ENCODE results near the gene SPAG8.

The SPAG8 gene

DNA sequence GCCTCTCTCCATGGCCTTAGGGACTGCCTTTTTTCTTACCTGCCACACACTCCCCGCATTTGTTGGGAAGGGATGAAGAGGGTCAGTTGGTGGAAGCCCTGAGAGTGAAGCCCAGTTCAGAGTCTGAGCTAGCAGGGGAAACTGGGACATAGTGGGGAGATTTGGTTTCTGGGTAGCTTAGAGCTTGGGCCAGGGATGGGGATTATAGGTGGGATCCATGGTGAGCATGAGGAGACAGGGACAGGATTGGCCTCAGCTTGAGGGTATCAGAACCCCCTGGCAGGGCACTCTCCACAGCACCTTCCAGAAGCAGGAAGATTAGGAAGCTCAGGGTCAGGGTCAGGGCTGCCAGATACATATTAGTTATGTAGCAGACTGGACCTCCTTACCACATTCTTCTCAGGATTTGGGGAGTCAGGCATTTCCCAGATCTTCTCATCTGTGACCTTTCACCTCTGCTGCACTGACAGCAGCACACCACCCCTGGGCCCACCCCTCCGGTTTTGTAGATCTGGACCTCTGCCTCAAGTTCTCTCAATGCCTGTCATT lies 40.3 kb upstream of the SPAG8 start:
- Histone ChIP-seq H3K4me3 (ENCODE audit: low read length in 2 of 2) (no peak overlapping the region), H3K9ac (ENCODE audit: low read length in 2 of 2) (no peak overlapping the region), H3K4me1 (ENCODE audit: control insufficient read depth, insufficient read depth, low read length) (peaks cover 12% of the 10 kb centered on the region), H3K36me3 (ENCODE audit: control insufficient read depth in 2 of 2, insufficient read depth in 2 of 2, low read length in 2 of 2) (peaks cover 13 to 14% of the 10 kb centered on the region in 2 donors), H3K27me3 (ENCODE audit: control insufficient read depth in 1 of 2, insufficient read depth in 2 of 2, low read length in 2 of 2) (no peaks in the 10 kb centered on the region), H3K9me3 (ENCODE audit: control insufficient read depth in 2 of 2, low read length in 2 of 2) (no peaks in the 10 kb centered on the region), H3K27ac (ENCODE audit: low read length) (no peak overlapping the region)

GRCh38 chr9:35847792-35848572 lies 35.9 kb upstream of the SPAG8 start:
- peak overlapping the region; percentile 76 for H3K27ac ChIP-seq (ENCODE audit: low read length)
- peak overlapping the region; percentile 23 to 47 for H3K9ac ChIP-seq (ENCODE audit: low read length in 2 of 2)
- peaks cover 44% of the 10 kb centered on the region for H3K4me1 ChIP-seq (ENCODE audit: control insufficient read depth, insufficient read depth, low read length)
- no peaks in the 10 kb centered on the region for H3K27me3 ChIP-seq (ENCODE audit: control insufficient read depth in 1 of 2, insufficient read depth in 2 of 2, low read length in 2 of 2)
- no peaks in the 10 kb centered on the region for H3K9me3 ChIP-seq (ENCODE audit: control insufficient read depth in 2 of 2, low read length in 2 of 2)
- peaks cover 11 to 17% of the 10 kb centered on the region in 2 donors for H3K36me3 ChIP-seq (ENCODE audit: control insufficient read depth in 2 of 2, insufficient read depth in 2 of 2, low read length in 2 of 2)
- peak overlapping the region in 1 of 2 donors; percentile 15 for H3K4me3 ChIP-seq (ENCODE audit: low read length in 2 of 2)

- peaks cover 44% of the 10 kb centered on the region for H3K4me1 ChIP-seq (ENCODE audit: control insufficient read depth, insufficient read depth, low read length)
- peak overlapping the region in 1 of 2 donors; percentile 2 for H3K9ac ChIP-seq (ENCODE audit: low read length in 2 of 2)
- no peaks in the 10 kb centered on the region for H3K27me3 ChIP-seq (ENCODE audit: control insufficient read depth in 1 of 2, insufficient read depth in 2 of 2, low read length in 2 of 2)
- peak overlapping the region; percentile 76 for H3K27ac ChIP-seq (ENCODE audit: low read length)
- H3K4me3 ChIP-seq (ENCODE audit: low read length in 2 of 2), result peak overlapping the region in 1 of 2 donors; percentile 15
- H3K9me3 ChIP-seq (ENCODE audit: control insufficient read depth in 2 of 2, low read length in 2 of 2), result no peaks in the 10 kb centered on the region
- peaks cover 14 to 16% of the 10 kb centered on the region in 2 donors for H3K36me3 ChIP-seq (ENCODE audit: control insufficient read depth in 2 of 2, insufficient read depth in 2 of 2, low read length in 2 of 2)
Observed at GRCh38 chr9:35845824-35846771, 34.0 kb upstream of the SPAG8 start.

GRCh38 chr9:35844628-35845270 lies 32.7 kb upstream of the SPAG8 start:
- Histone ChIP-seq H3K36me3 (ENCODE audit: control insufficient read depth in 2 of 2, insufficient read depth in 2 of 2, low read length in 2 of 2) (peaks cover 14 to 16% of the 10 kb centered on the region in 2 donors), H3K9me3 (ENCODE audit: control insufficient read depth in 2 of 2, low read length in 2 of 2) (no peaks in the 10 kb centered on the region), H3K4me3 (ENCODE audit: low read length in 2 of 2) (peak overlapping the region in 1 of 2 donors; percentile 36), H3K9ac (ENCODE audit: low read length in 2 of 2) (peak overlapping the region; percentile 2 to 62), H3K27me3 (ENCODE audit: control insufficient read depth in 1 of 2, insufficient read depth in 2 of 2, low read length in 2 of 2) (no peaks in the 10 kb centered on the region), H3K4me1 (ENCODE audit: control insufficient read depth, insufficient read depth, low read length) (peaks cover 44% of the 10 kb centered on the region), H3K27ac (ENCODE audit: low read length) (peak overlapping the region; percentile 76)

DNA sequence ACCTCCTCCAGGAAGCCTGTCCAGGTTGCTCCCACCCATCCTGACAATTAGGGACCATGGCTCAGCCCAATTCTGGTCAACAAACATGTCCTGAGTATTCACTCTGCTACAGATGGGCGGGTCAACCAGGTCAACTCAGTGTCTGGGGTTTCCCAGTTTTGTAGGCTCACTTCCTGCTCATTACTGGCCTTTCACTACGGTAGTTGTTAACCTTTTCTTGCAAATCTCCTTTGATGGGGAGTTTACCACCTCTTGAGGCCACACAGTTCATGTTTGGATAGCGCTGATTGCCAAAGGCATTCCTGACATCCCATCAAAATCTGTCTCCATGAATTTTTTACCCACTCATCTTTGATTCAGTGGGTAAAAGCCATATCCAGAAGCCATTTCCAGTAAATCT lies 30.7 kb upstream of the SPAG8 start:
- Histone ChIP-seq H3K27ac (ENCODE audit: low read length) (no peak overlapping the region), H3K36me3 (ENCODE audit: control insufficient read depth in 2 of 2, insufficient read depth in 2 of 2, low read length in 2 of 2) (peaks cover 14 to 16% of the 10 kb centered on the region in 2 donors), H3K27me3 (ENCODE audit: control insufficient read depth in 1 of 2, insufficient read depth in 2 of 2, low read length in 2 of 2) (no peaks in the 10 kb centered on the region), H3K4me1 (ENCODE audit: control insufficient read depth, insufficient read depth, low read length) (peaks cover 36% of the 10 kb centered on the region), H3K9me3 (ENCODE audit: control insufficient read depth in 2 of 2, low read length in 2 of 2) (no peaks in the 10 kb centered on the region), H3K9ac (ENCODE audit: low read length in 2 of 2) (no peak overlapping the region), H3K4me3 (ENCODE audit: low read length in 2 of 2) (no peak overlapping the region)

DNA sequence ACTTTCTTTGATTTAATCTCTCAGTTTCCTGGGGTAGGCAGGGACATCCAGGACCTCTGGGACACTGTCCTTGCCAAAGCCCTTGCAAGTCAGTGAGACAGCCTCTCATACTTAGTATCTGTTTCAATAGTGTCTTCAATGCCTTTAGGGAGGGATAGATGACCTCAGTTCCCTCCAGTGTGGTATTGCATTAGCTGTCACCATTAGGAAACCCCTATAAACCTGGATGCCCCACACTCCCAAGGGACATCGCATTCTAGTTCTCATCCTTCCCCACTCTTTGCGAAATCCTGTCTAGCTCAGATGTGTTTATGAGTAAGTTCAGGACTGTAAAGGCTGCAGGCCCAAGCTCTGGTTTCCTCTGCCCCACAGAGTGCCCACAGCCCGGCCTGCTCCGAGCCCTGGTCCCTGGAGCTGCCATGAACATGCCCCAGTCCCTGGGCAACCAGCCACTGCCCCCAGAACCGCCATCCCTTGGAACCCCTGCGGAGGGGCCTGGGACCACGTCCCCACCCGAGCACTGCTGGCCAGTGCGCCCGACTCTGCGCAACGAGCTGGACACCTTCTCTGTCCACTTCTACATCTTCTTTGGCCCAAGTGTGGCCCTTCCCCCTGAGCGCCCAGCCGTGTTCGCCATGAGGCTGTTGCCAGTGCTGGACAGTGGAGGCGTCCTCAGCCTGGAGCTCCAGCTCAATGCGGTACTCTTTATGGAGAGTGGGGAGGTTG lies 30.1 kb upstream of the SPAG8 start:
- H3K27me3 ChIP-seq (ENCODE audit: control insufficient read depth in 1 of 2, insufficient read depth in 2 of 2, low read length in 2 of 2), result no peaks in the 10 kb centered on the region
- no peaks in the 10 kb centered on the region for H3K9me3 ChIP-seq (ENCODE audit: control insufficient read depth in 2 of 2, low read length in 2 of 2)
- no peak overlapping the region for H3K27ac ChIP-seq (ENCODE audit: low read length)
- H3K9ac ChIP-seq (ENCODE audit: low read length in 2 of 2), result no peak overlapping the region
- no peak overlapping the region for H3K4me3 ChIP-seq (ENCODE audit: low read length in 2 of 2)
- peaks cover 12 to 14% of the 10 kb centered on the region in 2 donors for H3K36me3 ChIP-seq (ENCODE audit: control insufficient read depth in 2 of 2, insufficient read depth in 2 of 2, low read length in 2 of 2)
- peaks cover 30% of the 10 kb centered on the region for H3K4me1 ChIP-seq (ENCODE audit: control insufficient read depth, insufficient read depth, low read length)

DNA sequence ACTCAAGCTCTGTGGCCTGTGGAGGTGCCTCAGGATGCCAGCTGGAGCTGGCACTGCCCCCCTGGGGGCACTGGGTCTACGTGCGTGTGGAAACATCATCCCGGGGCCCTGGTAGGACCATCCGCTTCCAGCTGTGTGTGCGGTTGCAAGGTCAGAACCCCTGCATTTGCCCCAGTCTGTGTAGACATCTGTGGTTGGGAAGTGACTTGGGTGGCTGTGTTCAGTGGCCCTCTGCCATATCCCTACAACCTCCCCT lies 29.5 kb upstream of the SPAG8 start:
- no peak overlapping the region for H3K4me3 ChIP-seq (ENCODE audit: low read length in 2 of 2)
- no peak overlapping the region for H3K9ac ChIP-seq (ENCODE audit: low read length in 2 of 2)
- H3K27me3 ChIP-seq (ENCODE audit: control insufficient read depth in 1 of 2, insufficient read depth in 2 of 2, low read length in 2 of 2), result no peaks in the 10 kb centered on the region
- H3K9me3 ChIP-seq (ENCODE audit: control insufficient read depth in 2 of 2, low read length in 2 of 2), result no peaks in the 10 kb centered on the region
- H3K27ac ChIP-seq (ENCODE audit: low read length), result no peak overlapping the region
- peaks cover 6 to 8% of the 10 kb centered on the region in 2 donors for H3K36me3 ChIP-seq (ENCODE audit: control insufficient read depth in 2 of 2, insufficient read depth in 2 of 2, low read length in 2 of 2)
- H3K4me1 ChIP-seq (ENCODE audit: control insufficient read depth, insufficient read depth, low read length), result peaks cover 25% of the 10 kb centered on the region

- Histone ChIP-seq H3K27ac (ENCODE audit: low read length) (no peak overlapping the region), H3K4me1 (ENCODE audit: control insufficient read depth, insufficient read depth, low read length) (peaks cover 20% of the 10 kb centered on the region), H3K4me3 (ENCODE audit: low read length in 2 of 2) (no peak overlapping the region), H3K27me3 (ENCODE audit: control insufficient read depth in 1 of 2, insufficient read depth in 2 of 2, low read length in 2 of 2) (no peaks in the 10 kb centered on the region), H3K36me3 (ENCODE audit: control insufficient read depth in 2 of 2, insufficient read depth in 2 of 2, low read length in 2 of 2) (peaks cover 4 to 8% of the 10 kb centered on the region in 2 donors), H3K9me3 (ENCODE audit: control insufficient read depth in 2 of 2, low read length in 2 of 2) (no peaks in the 10 kb centered on the region), H3K9ac (ENCODE audit: low read length in 2 of 2) (no peak overlapping the region)
Observed at GRCh38 chr9:35840881-35841644, 29.0 kb upstream of the SPAG8 start.

DNA sequence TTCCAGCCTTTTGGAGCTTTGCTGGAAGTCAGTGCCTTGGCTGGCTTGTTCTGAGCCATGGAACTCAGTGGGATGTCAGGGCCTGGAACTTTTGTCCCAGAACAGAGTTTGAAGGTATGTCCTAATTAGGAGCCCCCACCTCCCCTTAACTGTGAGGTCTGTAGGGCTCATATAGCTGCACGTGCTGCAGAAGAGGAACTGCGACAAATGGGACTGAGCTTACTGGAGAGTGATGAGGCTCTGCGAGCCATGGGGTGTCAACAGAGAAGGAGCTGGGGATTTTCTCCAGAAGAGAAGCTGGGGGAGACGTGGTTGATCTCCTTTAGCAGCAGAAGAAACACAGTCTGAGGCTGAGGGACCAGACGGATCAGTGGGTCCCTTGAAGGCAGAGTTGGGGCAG lies 27.9 kb upstream of the SPAG8 start:
- Histone ChIP-seq H3K4me3 (ENCODE audit: low read length in 2 of 2) (no peak overlapping the region), H3K9me3 (ENCODE audit: control insufficient read depth in 2 of 2, low read length in 2 of 2) (no peaks in the 10 kb centered on the region), H3K9ac (ENCODE audit: low read length in 2 of 2) (no peak overlapping the region), H3K27ac (ENCODE audit: low read length) (no peak overlapping the region), H3K36me3 (ENCODE audit: control insufficient read depth in 2 of 2, insufficient read depth in 2 of 2, low read length in 2 of 2) (peaks cover 8 to 19% of the 10 kb centered on the region in 2 donors), H3K27me3 (ENCODE audit: control insufficient read depth in 1 of 2, insufficient read depth in 2 of 2, low read length in 2 of 2) (no peaks in the 10 kb centered on the region), H3K4me1 (ENCODE audit: control insufficient read depth, insufficient read depth, low read length) (peaks cover 13% of the 10 kb centered on the region)
